ENCODE measurements around the gene ARHGAP35.

The ARHGAP35 gene

GRCh38 chr19:46906221-46906620, 45.4 kb downstream of the ARHGAP35 start:
- no peak for DNase-seq

- DNase-seq: no peak
Measured at GRCh38 chr19:46907880-46908279, 47.1 kb downstream of the ARHGAP35 start.

- DNase-seq: no peak
Measured at GRCh38 chr19:46909356-46909755, 48.6 kb downstream of the ARHGAP35 start.
